PC-3 (cell line): ENCODE results near the gene YIPF4.

Experiments used
- EZH2 ChIP-seq: fragments of 300-600 bp; sonication (generic); IDR thresholded peaks from one replicate; pipeline ENCODE4 v1.6.1; 2017; ENCODE audit warnings: antibody characterized with exemption, mild to moderate bottlenecking, low read length; ENCODE audit not compliant: unreplicated experiment
- TF ChIP-seq, protein P1 (sequence below): fragments of 300-600 bp; sonication (generic); conservative IDR thresholded peaks from 2 replicates; pipeline ENCODE4 v1.5.1; 2017; ENCODE audit warnings: antibody characterized with exemption, low read depth, mild to moderate bottlenecking, low read length

DNA sequence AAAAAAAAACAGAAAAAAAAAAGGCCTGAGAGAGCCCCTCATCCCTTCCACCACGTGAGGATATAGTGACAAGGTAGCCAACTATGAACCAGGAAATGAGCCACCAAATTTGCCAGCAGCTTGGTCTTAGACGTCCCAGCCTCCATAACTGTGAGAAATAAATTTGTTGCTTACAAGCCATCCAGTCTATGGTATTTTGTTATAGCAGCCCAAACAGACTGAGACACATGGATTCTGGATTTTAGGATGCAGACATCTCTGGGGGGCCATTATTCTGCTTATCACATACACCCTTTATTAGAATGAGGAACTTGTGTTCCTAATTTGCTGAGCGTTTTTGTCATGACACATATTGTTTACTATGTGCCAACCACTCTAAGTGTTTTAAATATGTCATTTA, 5.4 kb upstream of the YIPF4 start:
- TF ChIP-seq, protein P1, sequence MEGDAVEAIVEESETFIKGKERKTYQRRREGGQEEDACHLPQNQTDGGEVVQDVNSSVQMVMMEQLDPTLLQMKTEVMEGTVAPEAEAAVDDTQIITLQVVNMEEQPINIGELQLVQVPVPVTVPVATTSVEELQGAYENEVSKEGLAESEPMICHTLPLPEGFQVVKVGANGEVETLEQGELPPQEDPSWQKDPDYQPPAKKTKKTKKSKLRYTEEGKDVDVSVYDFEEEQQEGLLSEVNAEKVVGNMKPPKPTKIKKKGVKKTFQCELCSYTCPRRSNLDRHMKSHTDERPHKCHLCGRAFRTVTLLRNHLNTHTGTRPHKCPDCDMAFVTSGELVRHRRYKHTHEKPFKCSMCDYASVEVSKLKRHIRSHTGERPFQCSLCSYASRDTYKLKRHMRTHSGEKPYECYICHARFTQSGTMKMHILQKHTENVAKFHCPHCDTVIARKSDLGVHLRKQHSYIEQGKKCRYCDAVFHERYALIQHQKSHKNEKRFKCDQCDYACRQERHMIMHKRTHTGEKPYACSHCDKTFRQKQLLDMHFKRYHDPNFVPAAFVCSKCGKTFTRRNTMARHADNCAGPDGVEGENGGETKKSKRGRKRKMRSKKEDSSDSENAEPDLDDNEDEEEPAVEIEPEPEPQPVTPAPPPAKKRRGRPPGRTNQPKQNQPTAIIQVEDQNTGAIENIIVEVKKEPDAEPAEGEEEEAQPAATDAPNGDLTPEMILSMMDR, result no peak
- no peak for TF ChIP-seq EZH2
